ENCODE results near the gene ZNF451.

DNA sequence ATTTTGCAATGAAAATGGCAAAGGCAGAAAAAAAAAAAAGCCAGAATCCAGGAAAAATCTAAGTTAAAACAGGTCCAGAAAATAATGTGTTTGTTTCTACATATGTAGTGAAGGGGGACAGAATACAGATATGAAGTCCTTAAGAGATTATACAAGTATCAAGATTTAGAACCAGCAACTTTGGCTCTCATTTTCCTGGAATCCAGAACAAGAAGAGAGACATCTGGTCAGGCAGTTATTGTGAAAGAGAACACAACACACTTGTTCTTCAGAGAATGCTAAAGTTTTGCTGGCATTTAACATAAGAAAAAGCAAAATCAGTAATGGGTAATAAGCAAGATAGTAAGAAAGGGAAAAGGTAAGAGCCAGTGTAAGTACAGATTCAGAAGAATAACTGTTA lies 103.2 kb downstream of the ZNF451 start:
- TF ChIP-seq, protein P1, sequence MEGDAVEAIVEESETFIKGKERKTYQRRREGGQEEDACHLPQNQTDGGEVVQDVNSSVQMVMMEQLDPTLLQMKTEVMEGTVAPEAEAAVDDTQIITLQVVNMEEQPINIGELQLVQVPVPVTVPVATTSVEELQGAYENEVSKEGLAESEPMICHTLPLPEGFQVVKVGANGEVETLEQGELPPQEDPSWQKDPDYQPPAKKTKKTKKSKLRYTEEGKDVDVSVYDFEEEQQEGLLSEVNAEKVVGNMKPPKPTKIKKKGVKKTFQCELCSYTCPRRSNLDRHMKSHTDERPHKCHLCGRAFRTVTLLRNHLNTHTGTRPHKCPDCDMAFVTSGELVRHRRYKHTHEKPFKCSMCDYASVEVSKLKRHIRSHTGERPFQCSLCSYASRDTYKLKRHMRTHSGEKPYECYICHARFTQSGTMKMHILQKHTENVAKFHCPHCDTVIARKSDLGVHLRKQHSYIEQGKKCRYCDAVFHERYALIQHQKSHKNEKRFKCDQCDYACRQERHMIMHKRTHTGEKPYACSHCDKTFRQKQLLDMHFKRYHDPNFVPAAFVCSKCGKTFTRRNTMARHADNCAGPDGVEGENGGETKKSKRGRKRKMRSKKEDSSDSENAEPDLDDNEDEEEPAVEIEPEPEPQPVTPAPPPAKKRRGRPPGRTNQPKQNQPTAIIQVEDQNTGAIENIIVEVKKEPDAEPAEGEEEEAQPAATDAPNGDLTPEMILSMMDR (IDR thresholded peaks at IDR 0.05), result no peak
- no peak for TF ChIP-seq POLR2A (IDR thresholded peaks at IDR 0.05)
